KOPT-K1 (cell line): ENCODE measurements around the gene PDLIM5.

Source experiments
- H3K27ac ChIP-seq: fragments of 200-600 bp; sonication (generic); 2 replicates; pipeline ENCODE4 v1.5.1; 2016; ENCODE audit warnings: antibody characterized with exemption, mild to moderate bottlenecking, low read depth, low read length; ENCODE audit not compliant: poor library complexity, severe bottlenecking
- H3K36me3 ChIP-seq: fragments of 200-600 bp; sonication (generic); 2 replicates; pipeline ENCODE4 v1.5.1; 2017; ENCODE audit warnings: antibody characterized with exemption, mild to moderate bottlenecking, low read length, moderate library complexity; ENCODE audit not compliant: insufficient read depth
- H3K9me3 ChIP-seq: fragments of 200-600 bp; sonication (generic); 2 replicates; pipeline ENCODE4 v1.5.1; 2017; ENCODE audit warnings: antibody characterized with exemption, low read length, mild to moderate bottlenecking; ENCODE audit not compliant: insufficient read depth, poor library complexity, severe bottlenecking

PDLIM5 gene

DNA sequence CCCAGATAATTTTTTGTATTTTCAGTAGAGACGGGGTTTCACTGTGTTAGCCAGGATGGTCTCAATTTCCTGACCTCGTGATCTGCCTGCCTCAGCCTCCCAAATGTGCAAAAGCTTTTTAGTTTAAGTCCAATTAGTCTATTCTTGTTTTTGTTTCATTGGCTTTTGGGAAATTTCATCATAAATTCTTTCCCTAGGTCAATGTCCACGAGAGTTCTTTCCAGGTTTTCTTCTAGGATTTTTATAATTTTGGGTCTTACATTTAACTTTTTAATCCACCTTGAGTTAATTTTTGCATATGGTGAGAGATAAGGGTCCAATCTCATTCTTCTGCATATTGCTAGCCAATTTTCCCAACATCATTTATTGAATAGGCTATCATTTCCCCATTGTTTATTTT, 36.3 kb upstream of the PDLIM5 start:
- H3K36me3 ChIP-seq = no peaks in the 10 kb centered on the region
- no peak overlapping the region for H3K27ac ChIP-seq
- H3K9me3 ChIP-seq = no peaks in the 10 kb centered on the region

DNA sequence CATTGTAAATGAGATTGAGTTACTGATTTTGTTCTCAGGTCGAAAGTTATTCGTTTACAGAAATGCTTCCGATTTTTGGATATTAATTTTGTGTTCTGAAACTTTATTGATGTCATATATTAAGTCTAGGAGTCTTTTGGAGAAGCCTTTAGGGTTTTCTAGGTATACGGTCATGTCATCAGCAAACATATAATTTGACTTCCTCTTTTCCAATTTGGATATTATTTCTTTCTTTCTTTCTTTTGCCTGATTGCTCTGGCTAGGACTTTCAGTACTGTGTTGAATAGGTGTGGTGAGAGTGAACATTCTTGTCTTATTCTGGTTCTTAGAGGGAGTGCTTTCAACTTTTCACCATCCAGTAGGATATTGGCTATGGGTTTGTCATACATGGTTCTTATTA, 35.4 kb upstream of the PDLIM5 start:
- no peak overlapping the region for H3K27ac ChIP-seq

GRCh38 chr4:94416981-94417380, 34.8 kb upstream of the PDLIM5 start:
- H3K27ac ChIP-seq = no peak overlapping the region
- no peaks in the 10 kb centered on the region for H3K36me3 ChIP-seq
- H3K9me3 ChIP-seq = no peaks in the 10 kb centered on the region

More for the DNA sequence above, 35.4 kb upstream of the PDLIM5 start:
- Histone ChIP-seq H3K9me3 (no peaks in the 10 kb centered on the region), H3K36me3 (no peaks in the 10 kb centered on the region)

DNA sequence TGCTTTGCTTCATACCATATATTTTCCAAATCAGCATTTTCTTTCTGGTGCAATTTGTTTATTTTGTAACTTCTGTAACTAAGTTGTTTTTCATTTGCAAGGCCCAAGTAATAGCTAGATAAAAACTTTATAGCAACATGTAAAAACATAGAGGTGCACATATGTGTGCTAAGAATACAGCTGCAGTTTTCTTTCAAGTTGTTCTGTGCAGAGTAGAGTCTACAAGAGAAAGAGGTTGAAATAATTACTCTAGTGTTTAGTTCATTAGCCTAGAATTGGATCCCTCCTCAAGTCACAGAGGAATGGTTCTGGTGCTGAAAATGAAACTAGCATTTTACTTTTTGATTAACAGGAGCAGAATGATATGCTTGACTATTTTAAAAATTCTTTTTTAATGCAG, 32.2 kb upstream of the PDLIM5 start:
- H3K27ac ChIP-seq = no peak overlapping the region
- no peaks in the 10 kb centered on the region for H3K9me3 ChIP-seq
- no peaks in the 10 kb centered on the region for H3K36me3 ChIP-seq

GRCh38 chr4:94419956-94420355, 31.8 kb upstream of the PDLIM5 start:
- Histone ChIP-seq H3K36me3 (no peaks in the 10 kb centered on the region), H3K9me3 (no peaks in the 10 kb centered on the region), H3K27ac (no peak overlapping the region)

- Histone ChIP-seq H3K27ac (no peak overlapping the region), H3K36me3 (no peaks in the 10 kb centered on the region), H3K9me3 (peaks cover under 1% of the 10 kb centered on the region)
Measured at GRCh38 chr4:94420356-94420755, 31.4 kb upstream of the PDLIM5 start.

- Histone ChIP-seq H3K36me3 (no peaks in the 10 kb centered on the region), H3K27ac (no peak overlapping the region), H3K9me3 (peaks cover 20% of the 10 kb centered on the region)
Measured at GRCh38 chr4:94426783-94427182, 25.0 kb upstream of the PDLIM5 start.

- H3K27ac ChIP-seq = no peak overlapping the region
- H3K36me3 ChIP-seq = no peaks in the 10 kb centered on the region
- peaks cover 20% of the 10 kb centered on the region for H3K9me3 ChIP-seq
Measured at GRCh38 chr4:94428884-94429283, 22.9 kb upstream of the PDLIM5 start.

DNA sequence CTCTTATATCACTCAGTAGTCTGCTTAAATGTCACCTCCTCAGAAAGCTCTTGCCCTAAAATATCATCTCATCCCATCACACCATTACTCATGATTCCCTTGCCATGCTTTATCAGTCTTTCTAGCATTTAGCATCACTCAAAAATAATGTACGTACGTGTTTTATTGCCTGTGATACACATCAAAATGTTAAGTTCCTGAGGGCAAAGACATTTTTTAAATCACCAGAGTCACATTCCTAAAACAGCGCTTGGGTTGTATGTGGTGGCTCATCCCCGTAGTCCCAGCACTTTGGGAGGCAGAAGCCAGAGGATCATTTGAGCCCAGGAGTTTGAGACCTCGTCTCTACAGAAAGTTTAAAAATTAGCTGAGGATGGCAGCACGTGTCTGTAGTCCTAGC, 21.3 kb upstream of the PDLIM5 start:
- Histone ChIP-seq H3K36me3 (no peaks in the 10 kb centered on the region), H3K27ac (no peak overlapping the region), H3K9me3 (peaks cover 18% of the 10 kb centered on the region)

DNA sequence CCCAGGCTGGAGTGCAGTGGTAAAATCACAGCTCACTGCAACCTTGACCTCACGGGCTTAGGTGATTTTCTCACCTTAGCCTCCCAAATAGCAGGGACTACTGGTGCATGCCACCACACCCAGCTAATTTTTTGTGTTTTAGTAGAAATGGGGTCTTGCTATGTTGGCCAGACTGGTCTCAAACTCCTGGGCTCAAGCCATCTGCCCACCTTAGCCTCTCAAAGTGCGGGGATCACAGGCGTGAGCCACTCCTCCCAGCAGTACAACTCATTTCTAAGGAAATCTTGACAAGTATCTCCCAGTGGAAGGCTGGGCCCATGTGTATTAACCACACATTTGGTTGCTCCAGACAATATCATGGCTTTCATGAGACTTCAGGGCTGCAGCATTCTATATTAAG, 20.4 kb upstream of the PDLIM5 start:
- peaks cover 9% of the 10 kb centered on the region for H3K9me3 ChIP-seq
- no peaks in the 10 kb centered on the region for H3K36me3 ChIP-seq
- H3K27ac ChIP-seq = no peak overlapping the region

- H3K27ac ChIP-seq = no peak overlapping the region
- H3K9me3 ChIP-seq = no peaks in the 10 kb centered on the region
- no peaks in the 10 kb centered on the region for H3K36me3 ChIP-seq
Measured at GRCh38 chr4:94434505-94434904, 17.2 kb upstream of the PDLIM5 start.

GRCh38 chr4:94435874-94436273, 15.9 kb upstream of the PDLIM5 start:
- Histone ChIP-seq H3K27ac (no peak overlapping the region), H3K9me3 (no peaks in the 10 kb centered on the region), H3K36me3 (no peaks in the 10 kb centered on the region)

- H3K27ac ChIP-seq = no peak overlapping the region
- H3K36me3 ChIP-seq = no peaks in the 10 kb centered on the region
- no peaks in the 10 kb centered on the region for H3K9me3 ChIP-seq
Measured at GRCh38 chr4:94436512-94436911, 15.2 kb upstream of the PDLIM5 start.

DNA sequence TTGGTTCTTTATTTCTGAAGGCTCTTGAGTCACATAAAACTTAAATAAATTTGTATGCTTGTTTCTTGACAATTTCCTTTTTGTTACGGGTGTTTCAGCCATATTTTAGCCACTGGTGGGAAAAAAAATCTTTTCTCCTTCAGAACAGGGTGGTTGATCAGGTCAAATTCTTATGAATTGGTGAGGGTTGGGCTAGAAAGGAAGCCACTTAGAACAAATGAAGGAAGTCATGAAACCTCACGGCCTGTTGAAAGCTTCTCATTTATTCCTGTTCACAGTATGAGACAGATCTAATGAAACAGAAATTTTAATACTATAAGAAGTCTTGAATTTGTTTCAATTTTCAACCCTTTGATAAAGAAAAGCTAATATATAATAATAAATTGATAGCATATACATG, 12.1 kb upstream of the PDLIM5 start:
- no peaks in the 10 kb centered on the region for H3K9me3 ChIP-seq
- H3K36me3 ChIP-seq = no peaks in the 10 kb centered on the region
- H3K27ac ChIP-seq = no peak overlapping the region

GRCh38 chr4:94441838-94442237, 9.9 kb upstream of the PDLIM5 start:
- no peaks in the 10 kb centered on the region for H3K36me3 ChIP-seq
- H3K9me3 ChIP-seq = no peaks in the 10 kb centered on the region
- H3K27ac ChIP-seq = no peak overlapping the region

- Histone ChIP-seq H3K27ac (no peak overlapping the region), H3K9me3 (no peaks in the 10 kb centered on the region), H3K36me3 (no peaks in the 10 kb centered on the region)
Measured at GRCh38 chr4:94442251-94442650, 9.5 kb upstream of the PDLIM5 start.

DNA sequence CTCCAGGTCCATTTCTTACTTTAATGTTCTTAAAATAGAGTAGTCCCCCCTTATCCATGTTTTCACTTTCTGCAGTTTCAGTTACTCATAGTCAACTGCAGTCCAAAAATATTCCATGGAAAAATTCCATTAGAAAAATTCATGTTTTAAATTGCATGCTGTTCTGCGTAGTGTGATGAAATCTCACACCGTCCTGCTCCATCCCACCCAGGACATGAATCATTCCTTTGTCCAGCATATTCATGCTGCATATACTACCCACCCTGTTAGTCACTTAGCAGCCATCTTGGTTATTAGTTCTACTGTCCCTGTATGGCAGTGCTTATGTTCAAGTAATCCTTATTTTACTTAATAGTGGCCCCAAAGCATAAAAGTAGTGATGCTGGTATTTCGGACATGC, 5.4 kb upstream of the PDLIM5 start:
- no peaks in the 10 kb centered on the region for H3K36me3 ChIP-seq
- H3K27ac ChIP-seq = no peak overlapping the region
- no peaks in the 10 kb centered on the region for H3K9me3 ChIP-seq
